Fibroblast of the aortic adventitia (primary cell): ENCODE results near the gene TTBK1. TPM values are rescaled to one million over a fixed set of nuclear protein-coding genes. Genes with fewer than 3 reads are reported as not detected.

Experiments
- DNase-seq: peaks from one replicate; pipeline ENCODE4 v3.0.0-alpha.2; 2010; ENCODE audit warnings: low read depth
- H3K4me3 ChIP-seq: 2 replicates; pipeline ENCODE4 v1.5.1; 2011; ENCODE audit warnings: low read depth, mild to moderate bottlenecking, control low read depth, low read length, moderate library complexity
- total RNA-seq: library from RNA; depleted of rRNA; stranded (reverse); fragments of >200 nt; gene quantifications from 2 replicates; pipeline ENCODE4 v1.2.3, GENCODE V29; 2012; ENCODE audit warnings: low replicate concordance
- TF ChIP-seq, protein P1 (sequence below): IDR thresholded peaks from 2 replicates; pipeline ENCODE4 v1.5.1; 2011; ENCODE audit warnings: mild to moderate bottlenecking, low read length, control low read depth, inconsistent platforms; ENCODE audit not compliant: insufficient read depth

TTBK1 gene
- total RNA-seq, 1 donor = not detected

DNA sequence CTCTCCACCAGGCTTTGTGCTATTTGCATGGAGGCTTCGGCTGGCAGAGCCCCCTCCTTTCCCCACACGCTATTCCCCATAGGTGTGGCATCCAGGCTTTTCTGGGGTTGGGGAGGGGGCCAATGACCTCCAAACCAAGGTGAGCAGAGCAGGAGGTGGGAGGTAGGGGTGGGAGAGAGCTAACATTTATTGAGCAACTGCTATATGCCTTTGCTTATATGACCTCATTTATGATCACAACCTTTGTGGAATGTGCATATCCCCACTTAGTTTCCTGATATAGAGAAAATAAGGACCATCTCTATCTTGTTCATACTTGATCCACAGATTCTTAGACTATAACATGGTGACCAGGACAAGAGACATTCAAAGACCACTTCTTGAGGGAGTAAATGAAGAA lies 37.0 kb downstream of the TTBK1 start:
- TF ChIP-seq, protein P1, sequence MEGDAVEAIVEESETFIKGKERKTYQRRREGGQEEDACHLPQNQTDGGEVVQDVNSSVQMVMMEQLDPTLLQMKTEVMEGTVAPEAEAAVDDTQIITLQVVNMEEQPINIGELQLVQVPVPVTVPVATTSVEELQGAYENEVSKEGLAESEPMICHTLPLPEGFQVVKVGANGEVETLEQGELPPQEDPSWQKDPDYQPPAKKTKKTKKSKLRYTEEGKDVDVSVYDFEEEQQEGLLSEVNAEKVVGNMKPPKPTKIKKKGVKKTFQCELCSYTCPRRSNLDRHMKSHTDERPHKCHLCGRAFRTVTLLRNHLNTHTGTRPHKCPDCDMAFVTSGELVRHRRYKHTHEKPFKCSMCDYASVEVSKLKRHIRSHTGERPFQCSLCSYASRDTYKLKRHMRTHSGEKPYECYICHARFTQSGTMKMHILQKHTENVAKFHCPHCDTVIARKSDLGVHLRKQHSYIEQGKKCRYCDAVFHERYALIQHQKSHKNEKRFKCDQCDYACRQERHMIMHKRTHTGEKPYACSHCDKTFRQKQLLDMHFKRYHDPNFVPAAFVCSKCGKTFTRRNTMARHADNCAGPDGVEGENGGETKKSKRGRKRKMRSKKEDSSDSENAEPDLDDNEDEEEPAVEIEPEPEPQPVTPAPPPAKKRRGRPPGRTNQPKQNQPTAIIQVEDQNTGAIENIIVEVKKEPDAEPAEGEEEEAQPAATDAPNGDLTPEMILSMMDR = no peak
- H3K4me3 ChIP-seq = no peak overlapping the region
- DNase-seq = no peak

DNA sequence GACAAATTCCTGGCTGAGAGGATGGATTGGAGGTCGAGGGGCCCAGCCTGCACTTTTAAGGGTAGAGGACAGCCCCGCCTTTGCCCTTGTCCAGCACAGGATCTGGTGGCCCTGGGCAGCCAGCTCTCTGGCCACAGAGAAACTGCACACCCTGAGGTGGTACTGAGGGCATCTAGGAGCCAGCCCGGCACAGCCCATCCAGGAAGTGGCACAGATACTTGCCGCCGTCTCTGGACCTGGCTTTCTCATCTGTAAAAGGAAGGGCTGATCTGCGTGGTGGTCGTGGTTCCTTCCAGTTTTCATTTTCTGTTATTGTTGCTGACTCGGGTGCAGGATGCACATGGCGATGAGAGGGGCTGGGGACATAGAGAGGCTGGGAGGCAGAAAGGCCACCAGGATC lies 38.8 kb downstream of the TTBK1 start:
- no peak for DNase-seq
- TF ChIP-seq, protein P1 = no peak
- no peak overlapping the region for H3K4me3 ChIP-seq

DNA sequence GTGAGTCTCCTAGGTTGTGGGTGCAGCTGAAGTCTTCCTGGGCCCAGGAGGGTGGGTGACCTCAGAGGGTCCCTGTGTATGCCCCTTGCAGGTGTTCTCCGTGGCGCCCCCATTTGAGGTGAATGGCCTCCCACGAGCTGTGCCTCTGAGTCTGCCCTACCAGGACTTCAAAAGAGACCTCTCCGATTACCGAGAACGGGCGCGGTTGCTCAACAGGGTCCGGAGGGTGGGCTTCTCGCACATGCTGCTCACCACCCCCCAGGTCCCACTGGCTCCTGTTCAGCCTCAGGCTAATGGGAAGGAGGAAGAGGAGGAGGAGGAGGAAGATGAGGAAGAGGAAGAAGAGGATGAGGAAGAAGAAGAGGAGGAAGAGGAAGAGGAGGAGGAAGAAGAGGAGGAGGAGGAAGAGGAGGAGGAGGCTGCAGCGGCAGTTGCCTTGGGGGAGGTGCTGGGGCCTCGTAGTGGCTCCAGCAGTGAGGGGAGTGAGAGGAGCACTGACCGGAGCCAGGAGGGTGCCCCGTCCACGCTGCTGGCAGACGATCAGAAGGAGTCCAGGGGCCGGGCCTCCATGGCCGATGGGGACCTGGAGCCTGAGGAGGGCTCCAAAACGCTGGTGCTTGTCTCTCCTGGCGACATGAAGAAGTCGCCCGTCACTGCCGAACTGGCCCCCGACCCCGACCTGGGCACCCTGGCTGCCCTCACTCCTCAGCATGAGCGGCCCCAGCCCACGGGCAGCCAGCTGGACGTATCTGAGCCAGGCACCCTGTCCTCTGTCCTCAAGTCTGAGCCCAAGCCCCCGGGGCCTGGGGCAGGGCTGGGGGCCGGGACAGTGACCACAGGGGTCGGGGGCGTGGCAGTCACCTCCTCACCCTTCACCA lies 39.6 kb downstream of the TTBK1 start:
- no peak overlapping the region for H3K4me3 ChIP-seq
- TF ChIP-seq, protein P1 = no peak
- no peak for DNase-seq

DNA sequence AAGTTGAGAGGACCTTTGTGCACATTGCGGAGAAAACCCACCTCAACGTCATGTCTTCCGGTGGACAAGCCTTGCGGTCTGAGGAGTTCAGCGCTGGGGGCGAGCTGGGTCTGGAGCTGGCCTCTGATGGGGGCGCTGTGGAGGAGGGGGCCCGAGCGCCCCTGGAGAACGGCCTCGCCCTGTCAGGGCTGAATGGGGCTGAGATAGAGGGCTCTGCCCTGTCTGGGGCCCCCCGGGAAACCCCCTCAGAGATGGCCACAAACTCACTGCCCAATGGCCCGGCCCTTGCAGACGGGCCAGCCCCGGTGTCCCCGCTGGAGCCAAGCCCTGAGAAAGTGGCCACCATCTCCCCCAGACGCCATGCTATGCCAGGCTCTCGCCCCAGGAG lies 40.2 kb downstream of the TTBK1 start:
- no peak for DNase-seq
- TF ChIP-seq, protein P1 = no peak
- H3K4me3 ChIP-seq = no peak overlapping the region

DNA sequence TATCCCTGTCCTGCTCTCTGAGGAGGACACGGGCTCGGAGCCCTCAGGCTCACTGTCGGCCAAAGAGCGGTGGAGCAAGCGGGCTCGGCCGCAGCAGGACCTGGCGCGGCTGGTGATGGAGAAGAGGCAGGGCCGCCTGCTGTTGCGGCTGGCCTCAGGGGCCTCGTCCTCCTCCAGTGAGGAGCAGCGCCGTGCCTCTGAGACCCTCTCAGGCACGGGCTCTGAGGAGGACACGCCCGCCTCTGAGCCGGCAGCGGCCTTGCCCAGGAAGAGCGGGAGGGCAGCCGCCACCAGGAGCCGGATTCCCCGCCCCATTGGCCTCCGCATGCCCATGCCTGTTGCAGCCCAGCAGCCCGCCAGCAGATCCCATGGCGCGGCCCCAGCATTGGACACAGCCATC lies 40.6 kb downstream of the TTBK1 start:
- H3K4me3 ChIP-seq = no peak overlapping the region
- no peak for DNase-seq
- TF ChIP-seq, protein P1 = no peak

DNA sequence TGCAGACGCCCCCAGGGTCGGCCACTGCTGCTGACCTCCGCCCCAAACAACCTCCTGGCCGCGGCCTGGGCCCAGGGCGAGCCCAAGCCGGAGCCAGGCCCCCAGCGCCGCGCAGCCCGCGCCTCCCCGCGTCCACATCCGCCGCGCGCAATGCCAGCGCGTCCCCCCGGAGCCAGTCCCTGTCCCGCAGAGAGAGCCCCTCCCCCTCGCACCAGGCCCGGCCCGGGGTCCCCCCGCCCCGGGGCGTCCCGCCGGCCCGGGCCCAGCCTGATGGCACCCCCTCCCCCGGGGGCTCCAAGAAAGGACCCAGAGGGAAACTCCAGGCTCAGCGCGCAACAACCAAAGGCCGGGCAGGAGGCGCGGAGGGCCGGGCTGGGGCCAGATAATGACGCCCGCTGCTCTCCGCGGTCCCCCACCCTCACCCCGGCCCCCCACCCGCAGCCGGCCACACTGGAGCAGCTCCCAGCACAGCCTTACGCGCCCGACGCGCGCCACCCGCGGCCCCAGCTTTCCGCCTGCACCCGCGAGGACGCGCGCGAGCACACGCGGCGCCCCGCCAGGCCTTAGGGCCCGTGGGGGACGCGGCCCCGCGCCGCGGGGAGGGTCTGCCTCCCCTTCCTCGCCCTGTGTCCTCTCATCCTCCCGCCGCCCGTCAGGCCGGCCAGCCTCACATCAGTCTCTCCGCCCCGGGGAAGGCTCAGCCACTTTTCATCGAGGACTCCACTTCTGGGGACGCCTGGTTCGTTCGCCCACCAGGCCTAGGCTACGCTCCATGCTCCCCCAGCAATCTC lies 41.9 kb downstream of the TTBK1 start:
- DNase-seq = no peak
- TF ChIP-seq, protein P1 = no peak
- H3K4me3 ChIP-seq = no peak overlapping the region
